Measurements from ENCODE around the gene DPP3. TPM values are rescaled to one million over a fixed set of nuclear protein-coding genes. Genes with fewer than 3 reads are reported as not detected.

The DPP3 gene
- total RNA-seq, 1 experiment from 2014 or later: 76.2 TPM

- POLR2A ChIA-PET (ENCODE audit: unreplicated experiment): no interaction called here
- H3K27ac ChIP-seq: no peak overlapping the region
- H3K9me2 ChIP-seq (ENCODE audit: insufficient read depth): no peaks in the 10 kb centered on the region
- H3K4me3 ChIP-seq: no peak overlapping the region
- TF ChIP-seq, protein P1, sequence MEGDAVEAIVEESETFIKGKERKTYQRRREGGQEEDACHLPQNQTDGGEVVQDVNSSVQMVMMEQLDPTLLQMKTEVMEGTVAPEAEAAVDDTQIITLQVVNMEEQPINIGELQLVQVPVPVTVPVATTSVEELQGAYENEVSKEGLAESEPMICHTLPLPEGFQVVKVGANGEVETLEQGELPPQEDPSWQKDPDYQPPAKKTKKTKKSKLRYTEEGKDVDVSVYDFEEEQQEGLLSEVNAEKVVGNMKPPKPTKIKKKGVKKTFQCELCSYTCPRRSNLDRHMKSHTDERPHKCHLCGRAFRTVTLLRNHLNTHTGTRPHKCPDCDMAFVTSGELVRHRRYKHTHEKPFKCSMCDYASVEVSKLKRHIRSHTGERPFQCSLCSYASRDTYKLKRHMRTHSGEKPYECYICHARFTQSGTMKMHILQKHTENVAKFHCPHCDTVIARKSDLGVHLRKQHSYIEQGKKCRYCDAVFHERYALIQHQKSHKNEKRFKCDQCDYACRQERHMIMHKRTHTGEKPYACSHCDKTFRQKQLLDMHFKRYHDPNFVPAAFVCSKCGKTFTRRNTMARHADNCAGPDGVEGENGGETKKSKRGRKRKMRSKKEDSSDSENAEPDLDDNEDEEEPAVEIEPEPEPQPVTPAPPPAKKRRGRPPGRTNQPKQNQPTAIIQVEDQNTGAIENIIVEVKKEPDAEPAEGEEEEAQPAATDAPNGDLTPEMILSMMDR (conservative IDR thresholded peaks at IDR 0.05): no peak
- TF ChIP-seq EZH2 (IDR thresholded peaks at IDR 0.05; ENCODE audit: low read depth): no peak
- no peaks in the 10 kb centered on the region for H3K9me3 ChIP-seq (ENCODE audit: insufficient read depth, low read depth)
- intact Hi-C loops (cut with micrococcal nuclease; ENCODE audit: unreplicated experiment): no loop called here
- H3K4me2 ChIP-seq: no peak overlapping the region
- H3K27me3 ChIP-seq (ENCODE audit: insufficient read depth, low read depth): no peaks in the 10 kb centered on the region
- no peak for DNase-seq
- peaks cover 22% of the 10 kb centered on the region for H3K79me2 ChIP-seq (ENCODE audit: low read depth)
- BruUV-seq (replicated peaks): no TSS peak
- H2AFZ ChIP-seq: no peak overlapping the region
- peaks cover 12% of the 10 kb centered on the region; the same call in 1 of the 2 replicates for H3F3A ChIP-seq (ENCODE audit: insufficient read depth, low read depth)
- no peaks in the 10 kb centered on the region for H3K36me3 ChIP-seq (ENCODE audit: low read depth)
- peaks cover 7% of the 10 kb centered on the region for H3K4me1 ChIP-seq (replicated peaks; ENCODE audit: insufficient read depth)
- CTCF ChIA-PET: no interaction called here
- H4K20me1 ChIP-seq (ENCODE audit: insufficient read depth): peaks cover 12% of the 10 kb centered on the region
These were observed 2.7 kb upstream of the DPP3 start for GRCh38 chr11:66477263-66478201.

DNA sequence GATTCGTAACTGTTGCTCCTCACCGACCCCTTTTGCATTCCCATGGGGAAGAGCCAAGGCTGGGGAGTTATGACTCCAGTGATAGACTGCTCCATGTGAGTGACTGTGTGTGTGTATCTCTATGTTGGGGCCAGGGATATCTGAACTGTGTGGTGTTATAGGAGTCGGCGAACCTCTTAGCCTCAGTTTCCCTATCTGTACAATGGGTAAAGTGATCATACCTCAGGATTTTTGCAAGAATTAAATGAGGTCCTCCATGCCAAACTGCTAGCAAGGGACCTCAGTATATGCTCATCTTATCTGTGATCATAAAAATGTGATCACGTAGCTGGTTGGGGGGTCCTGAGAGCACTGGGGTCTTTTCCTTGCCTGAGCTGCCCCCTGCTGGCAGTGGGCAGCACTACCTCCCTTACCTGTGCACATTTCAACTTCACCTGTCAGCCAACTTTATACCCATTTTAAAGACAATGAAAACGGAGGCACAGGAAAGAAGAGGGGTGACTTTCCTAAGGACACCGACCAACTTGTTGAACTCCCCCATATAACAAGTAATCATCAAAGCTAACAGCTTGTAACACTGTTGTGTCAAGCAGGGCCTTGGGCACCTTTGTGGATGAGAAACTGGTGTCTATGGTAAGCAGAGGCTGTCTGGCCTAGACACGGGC, 1.4 kb upstream of the DPP3 start:
- no TSS peak for BruUV-seq (replicated peaks)
- Histone ChIP-seq H2AFZ (no peak overlapping the region; the same call in 1 of the 2 replicates), H3K27me3 (ENCODE audit: insufficient read depth, low read depth) (no peaks in the 10 kb centered on the region), H3K9me2 (ENCODE audit: insufficient read depth) (no peaks in the 10 kb centered on the region), H3K79me2 (ENCODE audit: low read depth) (peaks cover 22% of the 10 kb centered on the region), H3K27ac (peak overlapping the region; percentile 59; the same call in 1 of the 2 replicates), H3F3A (ENCODE audit: insufficient read depth, low read depth) (peaks cover 12% of the 10 kb centered on the region; the same call in 1 of the 2 replicates), H3K4me1 (replicated peaks; ENCODE audit: insufficient read depth) (peaks cover 7% of the 10 kb centered on the region), H3K36me3 (ENCODE audit: low read depth) (0 out of 2 replicates have a peak, but pooled peaks cover 7% of the 10 kb centered on the region), H3K4me2 (peak overlapping the region; percentile 82), H3K9me3 (ENCODE audit: insufficient read depth, low read depth) (no peaks in the 10 kb centered on the region), H4K20me1 (ENCODE audit: insufficient read depth) (peaks cover 12% of the 10 kb centered on the region), H3K4me3 (peak overlapping the region; percentile 61)
- CTCF ChIA-PET: interaction anchor here (0.7 to 1.7 kb wide), 4 partner anchors 13 to 175 kb away, joined by 3 to 7 read pairs (median 4); no protein-coding TSS in a partner anchor
- intact Hi-C loops (cut with micrococcal nuclease; ENCODE audit: unreplicated experiment): loop anchor here (1.0 kb wide), 1 partner anchor 71 kb away; no protein-coding TSS in a partner anchor
- POLR2A ChIA-PET (ENCODE audit: unreplicated experiment): interaction anchor here (0.6 to 0.7 kb wide), 2 partner anchors 17 to 74 kb away, joined by 4 to 5 read pairs; no protein-coding TSS in a partner anchor
- DNase-seq: peak in 1 of 2 experiments; percentile 33
- TF ChIP-seq EZH2 (IDR thresholded peaks at IDR 0.05; ENCODE audit: low read depth): no peak
- TF ChIP-seq, protein P1 (conservative IDR thresholded peaks at IDR 0.05): peak; percentile 99

All from PC-9 (cell line).